ENCODE data around the gene FHDC1. TPM values are rescaled to one million over a fixed set of nuclear protein-coding genes. Genes with fewer than 3 reads are reported as not detected.

The FHDC1 gene
- total RNA-seq, 1 experiment from 2014 or later = 18.1 TPM

DNA sequence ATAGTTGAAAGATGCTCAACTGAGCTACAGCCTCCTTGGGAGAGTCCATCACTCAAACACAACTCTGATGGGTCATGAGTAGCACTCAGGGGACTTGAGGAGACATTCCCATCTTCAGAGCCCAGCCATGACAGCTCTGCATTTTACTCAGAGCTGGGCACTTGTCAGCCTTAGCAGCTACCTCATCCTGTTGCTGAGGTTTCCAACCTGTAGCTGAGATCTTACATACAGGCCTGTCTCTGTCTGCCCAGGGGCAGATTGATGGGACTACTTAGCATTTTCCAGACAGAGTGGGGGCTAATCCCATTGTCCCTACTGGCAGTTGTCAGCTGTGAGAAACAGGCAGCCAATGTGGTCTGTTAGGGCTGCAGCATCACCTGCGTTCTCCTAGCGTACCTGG, 3.5 kb downstream of the FHDC1 start (continued):
- no peak for TF ChIP-seq ZNF317 (CRISPR knock-in tag; IDR thresholded peaks at IDR 0.05; ENCODE audit: borderline replicate concordance, low read depth)
- TF ChIP-seq TEAD1 (CRISPR knock-in tag; IDR thresholded peaks at IDR 0.05) = no peak
- TF ChIP-seq ESRRA (CRISPR knock-in tag; IDR thresholded peaks at IDR 0.05; ENCODE audit: borderline replicate concordance) = no peak
- no peak for TF ChIP-seq NFE2L1 (CRISPR knock-in tag; IDR thresholded peaks at IDR 0.05)
- no peak for TF ChIP-seq GABPB1 (CRISPR knock-in tag; IDR thresholded peaks at IDR 0.05)
- TF ChIP-seq, protein P1, sequence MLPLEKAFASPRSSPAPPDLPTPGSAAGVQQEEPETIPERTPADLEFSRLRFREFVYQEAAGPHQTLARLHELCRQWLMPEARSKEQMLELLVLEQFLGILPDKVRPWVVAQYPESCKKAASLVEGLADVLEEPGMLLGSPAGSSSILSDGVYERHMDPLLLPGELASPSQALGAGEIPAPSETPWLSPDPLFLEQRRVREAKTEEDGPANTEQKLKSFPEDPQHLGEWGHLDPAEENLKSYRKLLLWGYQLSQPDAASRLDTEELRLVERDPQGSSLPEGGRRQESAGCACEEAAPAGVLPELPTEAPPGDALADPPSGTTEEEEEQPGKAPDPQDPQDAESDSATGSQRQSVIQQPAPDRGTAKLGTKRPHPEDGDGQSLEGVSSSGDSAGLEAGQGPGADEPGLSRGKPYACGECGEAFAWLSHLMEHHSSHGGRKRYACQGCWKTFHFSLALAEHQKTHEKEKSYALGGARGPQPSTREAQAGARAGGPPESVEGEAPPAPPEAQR (CRISPR knock-in tag; IDR thresholded peaks at IDR 0.05) = no peak
- TF ChIP-seq ZNF423 (CRISPR knock-in tag; IDR thresholded peaks at IDR 0.05) = no peak
- TF ChIP-seq RELA (CRISPR knock-in tag; IDR thresholded peaks at IDR 0.05; ENCODE audit: borderline replicate concordance) = no peak
- TF ChIP-seq, protein P2, sequence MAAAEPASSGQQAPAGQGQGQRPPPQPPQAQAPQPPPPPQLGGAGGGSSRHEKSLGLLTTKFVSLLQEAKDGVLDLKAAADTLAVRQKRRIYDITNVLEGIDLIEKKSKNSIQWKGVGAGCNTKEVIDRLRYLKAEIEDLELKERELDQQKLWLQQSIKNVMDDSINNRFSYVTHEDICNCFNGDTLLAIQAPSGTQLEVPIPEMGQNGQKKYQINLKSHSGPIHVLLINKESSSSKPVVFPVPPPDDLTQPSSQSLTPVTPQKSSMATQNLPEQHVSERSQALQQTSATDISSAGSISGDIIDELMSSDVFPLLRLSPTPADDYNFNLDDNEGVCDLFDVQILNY (CRISPR knock-in tag; IDR thresholded peaks at IDR 0.05) = no peak
- TF ChIP-seq ZNF425 (CRISPR knock-in tag; conservative IDR thresholded peaks at IDR 0.05) = no peak
- TF ChIP-seq OVOL2 (CRISPR knock-in tag; IDR thresholded peaks at IDR 0.05; ENCODE audit: borderline replicate concordance) = no peak
- no peak for TF ChIP-seq SOX15 (CRISPR knock-in tag; IDR thresholded peaks at IDR 0.05)
- TF ChIP-seq, protein P3, sequence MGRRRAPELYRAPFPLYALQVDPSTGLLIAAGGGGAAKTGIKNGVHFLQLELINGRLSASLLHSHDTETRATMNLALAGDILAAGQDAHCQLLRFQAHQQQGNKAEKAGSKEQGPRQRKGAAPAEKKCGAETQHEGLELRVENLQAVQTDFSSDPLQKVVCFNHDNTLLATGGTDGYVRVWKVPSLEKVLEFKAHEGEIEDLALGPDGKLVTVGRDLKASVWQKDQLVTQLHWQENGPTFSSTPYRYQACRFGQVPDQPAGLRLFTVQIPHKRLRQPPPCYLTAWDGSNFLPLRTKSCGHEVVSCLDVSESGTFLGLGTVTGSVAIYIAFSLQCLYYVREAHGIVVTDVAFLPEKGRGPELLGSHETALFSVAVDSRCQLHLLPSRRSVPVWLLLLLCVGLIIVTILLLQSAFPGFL (CRISPR knock-in tag; IDR thresholded peaks at IDR 0.05; ENCODE audit: borderline replicate concordance) = no peak
- TF ChIP-seq ZNF121 (CRISPR knock-in tag; IDR thresholded peaks at IDR 0.05) = no peak

GRCh38 chr4:152940461-152940860, 4.3 kb downstream of the FHDC1 start:
- Mint-ChIP-seq H3K27ac (no peak overlapping the region), H3K4me1 (peaks cover 47% of the 10 kb centered on the region), H3K4me3 (no peak overlapping the region), H3K36me3 (peaks cover 30% of the 10 kb centered on the region), H3K9me3 (no peaks in the 10 kb centered on the region), H3K27me3 (ENCODE audit: low read depth) (peaks cover 16% of the 10 kb centered on the region)
- TF ChIP-seq, protein P4, sequence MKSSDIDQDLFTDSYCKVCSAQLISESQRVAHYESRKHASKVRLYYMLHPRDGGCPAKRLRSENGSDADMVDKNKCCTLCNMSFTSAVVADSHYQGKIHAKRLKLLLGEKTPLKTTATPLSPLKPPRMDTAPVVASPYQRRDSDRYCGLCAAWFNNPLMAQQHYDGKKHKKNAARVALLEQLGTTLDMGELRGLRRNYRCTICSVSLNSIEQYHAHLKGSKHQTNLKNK (CRISPR knock-in tag; IDR thresholded peaks at IDR 0.05) = no peak
- TF ChIP-seq NR1H2 (CRISPR knock-in tag; IDR thresholded peaks at IDR 0.05) (no peak), OVOL2 (CRISPR knock-in tag; IDR thresholded peaks at IDR 0.05; ENCODE audit: borderline replicate concordance) (no peak)
- TF ChIP-seq, protein P5, sequence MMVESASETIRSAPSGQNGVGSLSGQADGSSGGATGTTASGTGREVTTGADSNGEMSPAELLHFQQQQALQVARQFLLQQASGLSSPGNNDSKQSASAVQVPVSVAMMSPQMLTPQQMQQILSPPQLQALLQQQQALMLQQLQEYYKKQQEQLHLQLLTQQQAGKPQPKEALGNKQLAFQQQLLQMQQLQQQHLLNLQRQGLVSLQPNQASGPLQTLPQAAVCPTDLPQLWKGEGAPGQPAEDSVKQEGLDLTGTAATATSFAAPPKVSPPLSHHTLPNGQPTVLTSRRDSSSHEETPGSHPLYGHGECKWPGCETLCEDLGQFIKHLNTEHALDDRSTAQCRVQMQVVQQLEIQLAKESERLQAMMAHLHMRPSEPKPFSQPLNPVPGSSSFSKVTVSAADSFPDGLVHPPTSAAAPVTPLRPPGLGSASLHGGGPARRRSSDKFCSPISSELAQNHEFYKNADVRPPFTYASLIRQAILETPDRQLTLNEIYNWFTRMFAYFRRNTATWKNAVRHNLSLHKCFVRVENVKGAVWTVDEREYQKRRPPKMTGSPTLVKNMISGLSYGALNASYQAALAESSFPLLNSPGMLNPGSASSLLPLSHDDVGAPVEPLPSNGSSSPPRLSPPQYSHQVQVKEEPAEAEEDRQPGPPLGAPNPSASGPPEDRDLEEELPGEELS (CRISPR knock-in tag; IDR thresholded peaks at IDR 0.05) = no peak
- ChIA-PET CTCF (no interaction called here), POLR2A (no interaction called here)
- ATAC-seq (no peak), DNase-seq (ENCODE audit: low spot score) (no peak)

Data from WTC11 (cell line).